Osteoblast (primary cell): ENCODE results near the gene SRC. TPM values are rescaled to one million over a fixed set of nuclear protein-coding genes. Genes with fewer than 3 reads are reported as not detected.

ENCODE experiments used
- DNase-seq: peaks from one replicate; pipeline ENCODE4 v3.0.0; 2011; ENCODE audit warnings: low spot score, mixed read lengths; ENCODE audit not compliant: insufficient read length; ENCODE audit errors: missing footprints
- H2AFZ ChIP-seq: 2 replicates; pipeline ENCODE4 v1.6.0; 2011; ENCODE audit warnings: mild to moderate bottlenecking, low read length
- H3K27ac ChIP-seq: 2 replicates; pipeline ENCODE4 v1.5.1; 2011; ENCODE audit warnings: mild to moderate bottlenecking, low read depth, low read length, moderate library complexity
- H3K27me3 ChIP-seq: 2 replicates; pipeline ENCODE4 v1.6.0; 2012; ENCODE audit warnings: mild to moderate bottlenecking, control low read depth, inconsistent platforms, low read length, moderate library complexity; ENCODE audit not compliant: insufficient read depth
- H3K36me3 ChIP-seq: 2 replicates; pipeline ENCODE4 v1.5.1; 2011; ENCODE audit warnings: mild to moderate bottlenecking, low read length, control low read depth, moderate library complexity; ENCODE audit not compliant: insufficient read depth
- H3K4me1 ChIP-seq: 2 replicates; pipeline ENCODE4 v1.5.1; 2011; ENCODE audit warnings: mild to moderate bottlenecking, low read length, control low read depth, moderate library complexity; ENCODE audit not compliant: insufficient read depth
- H3K4me2 ChIP-seq: 2 replicates; pipeline ENCODE4 v1.6.0; 2011; ENCODE audit warnings: mild to moderate bottlenecking, low read length; ENCODE audit not compliant: insufficient read depth
- H3K4me3 ChIP-seq: fragments of 200-600 bp; sonication (generic); 3 replicates; pipeline ENCODE4 v1.5.1; 2012; ENCODE audit warnings: mild to moderate bottlenecking, low read length, inconsistent platforms; ENCODE audit not compliant: insufficient read depth
- H3K79me2 ChIP-seq: 2 replicates; pipeline ENCODE4 v1.6.0; 2012; ENCODE audit warnings: mild to moderate bottlenecking, low read length, control low read depth, inconsistent platforms; ENCODE audit not compliant: insufficient read depth
- H3K9me3 ChIP-seq: 2 replicates; pipeline ENCODE4 v1.5.1; 2011; ENCODE audit warnings: low read depth, low read length, control low read depth
- H4K20me1 ChIP-seq: 2 replicates; pipeline ENCODE4 v1.6.0; 2012; ENCODE audit warnings: mild to moderate bottlenecking, low read length, control low read depth; ENCODE audit not compliant: insufficient read depth
- CTCF ChIP-seq: IDR thresholded peaks from 2 replicates; pipeline ENCODE4 v1.5.1; 2011; ENCODE audit warnings: mild to moderate bottlenecking, low read depth, low read length, moderate library complexity; ENCODE audit errors: extremely low read depth
- total RNA-seq: library from RNA; depleted of rRNA; stranded (reverse); fragments of >200 nt; gene quantifications from 2 replicates; pipeline ENCODE4 v1.2.3, GENCODE V29; 2012

SRC gene
- total RNA-seq, 1 donor, result 22.4 TPM

GRCh38 chr20:37451616-37452015 is 105.7 kb downstream of the SRC start:
- Histone ChIP-seq H4K20me1 (no peaks in the 10 kb centered on the region), H3K4me3 (no peak overlapping the region), H3K27me3 (peaks cover 7% of the 10 kb centered on the region), H3K79me2 (no peaks in the 10 kb centered on the region), H2AFZ (no peak overlapping the region), H3K27ac (no peak overlapping the region), H3K9me3 (peaks cover 4% of the 10 kb centered on the region), H3K4me1 (no peaks in the 10 kb centered on the region), H3K4me2 (no peak overlapping the region), H3K36me3 (no peaks in the 10 kb centered on the region)
- TF ChIP-seq CTCF, result no peak
- no peak for DNase-seq

GRCh38 chr20:37452236-37452635 is 106.3 kb downstream of the SRC start:
- DNase-seq, result no peak
- H3K4me1 ChIP-seq, result no peaks in the 10 kb centered on the region
- H2AFZ ChIP-seq, result no peak overlapping the region
- H3K27me3 ChIP-seq, result peaks cover 7% of the 10 kb centered on the region
- H4K20me1 ChIP-seq, result no peaks in the 10 kb centered on the region
- H3K9me3 ChIP-seq, result peaks cover 4% of the 10 kb centered on the region
- no peak overlapping the region for H3K27ac ChIP-seq
- H3K36me3 ChIP-seq, result no peaks in the 10 kb centered on the region
- no peak overlapping the region for H3K4me3 ChIP-seq
- H3K79me2 ChIP-seq, result no peaks in the 10 kb centered on the region
- no peak for TF ChIP-seq CTCF
- H3K4me2 ChIP-seq, result no peak overlapping the region

GRCh38 chr20:37453288-37453687 is 107.3 kb downstream of the SRC start:
- Histone ChIP-seq H3K9me3 (peaks cover 4% of the 10 kb centered on the region), H3K4me2 (no peak overlapping the region), H2AFZ (no peak overlapping the region), H3K27ac (no peak overlapping the region), H3K79me2 (no peaks in the 10 kb centered on the region), H3K27me3 (peaks cover 7% of the 10 kb centered on the region), H4K20me1 (no peaks in the 10 kb centered on the region), H3K36me3 (no peaks in the 10 kb centered on the region), H3K4me3 (no peak overlapping the region), H3K4me1 (no peaks in the 10 kb centered on the region)
- no peak for TF ChIP-seq CTCF
- DNase-seq, result no peak

- TF ChIP-seq CTCF, result no peak
These were observed 107.9 kb downstream of the SRC start for GRCh38 chr20:37453836-37454235.

More at GRCh38 chr20:37453836-37454235, 107.9 kb downstream of the SRC start:
- H3K4me1 ChIP-seq, result no peaks in the 10 kb centered on the region
- peaks cover 7% of the 10 kb centered on the region for H3K27me3 ChIP-seq
- no peak overlapping the region for H3K4me2 ChIP-seq
- no peak for DNase-seq
- no peaks in the 10 kb centered on the region for H4K20me1 ChIP-seq
- H3K9me3 ChIP-seq, result peaks cover 6% of the 10 kb centered on the region
- no peak overlapping the region for H3K4me3 ChIP-seq
- no peaks in the 10 kb centered on the region for H3K36me3 ChIP-seq
- no peak overlapping the region for H3K27ac ChIP-seq
- no peaks in the 10 kb centered on the region for H3K79me2 ChIP-seq
- H2AFZ ChIP-seq, result no peak overlapping the region
